ENCODE measurements around the gene GZMM.

GZMM gene

GRCh38 chr19:497491-497868 is 46.4 kb upstream of the GZMM start:
- no peak overlapping the region for H3K4me3 ChIP-seq (ENCODE audit: low read length)
- no peak for TF ChIP-seq CTCF (conservative IDR thresholded peaks at IDR 0.05; ENCODE audit: low read depth, low read length)
- DNase-seq (ENCODE audit: low read depth) = no peak

GRCh38 chr19:497869-498510 is 45.9 kb upstream of the GZMM start:
- no peak overlapping the region for H3K4me3 ChIP-seq (ENCODE audit: low read length)
- DNase-seq (ENCODE audit: low read depth) = no peak
- TF ChIP-seq CTCF (conservative IDR thresholded peaks at IDR 0.05; ENCODE audit: low read depth, low read length) = no peak

GRCh38 chr19:498511-498891 is 45.4 kb upstream of the GZMM start:
- no peak for TF ChIP-seq CTCF (conservative IDR thresholded peaks at IDR 0.05; ENCODE audit: low read depth, low read length)
- no peak for DNase-seq (ENCODE audit: low read depth)
- no peak overlapping the region for H3K4me3 ChIP-seq (ENCODE audit: low read length)

- H3K4me3 ChIP-seq (ENCODE audit: low read length) = no peak overlapping the region
- no peak for DNase-seq (ENCODE audit: low read depth)
Measured at GRCh38 chr19:498977-499623, 44.8 kb upstream of the GZMM start.

GRCh38 chr19:501646-502045 is 42.2 kb upstream of the GZMM start:
- DNase-seq (ENCODE audit: low read depth) = no peak
- TF ChIP-seq CTCF (conservative IDR thresholded peaks at IDR 0.05; ENCODE audit: low read depth, low read length) = no peak
- no peak overlapping the region for H3K4me3 ChIP-seq (ENCODE audit: low read length)

More at GRCh38 chr19:498977-499623, 44.8 kb upstream of the GZMM start:
- TF ChIP-seq CTCF (conservative IDR thresholded peaks at IDR 0.05; ENCODE audit: low read depth, low read length) = no peak

- TF ChIP-seq CTCF (conservative IDR thresholded peaks at IDR 0.05; ENCODE audit: low read depth, low read length) = no peak
- no peak overlapping the region for H3K4me3 ChIP-seq (ENCODE audit: low read length)
- no peak for DNase-seq (ENCODE audit: low read depth)
Measured at GRCh38 chr19:504616-505015, 39.2 kb upstream of the GZMM start.
